GM21381 (cell line): ENCODE results near the gene IQSEC1.
"Not testable (repeated sequence)": the region's sequence is repeated elsewhere in the genome, so short reads cannot be mapped to it uniquely, and the experiment has no call there.

Experiments used
- ATAC-seq: cut with Tn5 transposase; IDR thresholded peaks from one replicate; pipeline ENCODE4 v1.9.1; 2021; ENCODE audit warnings: mild to moderate bottlenecking, moderate library complexity; ENCODE audit not compliant: unreplicated experiment

The IQSEC1 gene

GRCh38 chr3:12886106-12886679, 187.0 kb downstream of the IQSEC1 start:
- ATAC-seq, result no peak

- no peak for ATAC-seq
These were observed 187.7 kb downstream of the IQSEC1 start for GRCh38 chr3:12885583-12885930.

- no peak for ATAC-seq
These were observed 188.2 kb downstream of the IQSEC1 start for GRCh38 chr3:12884790-12885582.

GRCh38 chr3:12884186-12884680, 189.0 kb downstream of the IQSEC1 start:
- no peak for ATAC-seq

GRCh38 chr3:12882336-12883310, 190.6 kb downstream of the IQSEC1 start:
- no peak for ATAC-seq

- ATAC-seq, result peak; percentile 58
These were observed 191.4 kb downstream of the IQSEC1 start for GRCh38 chr3:12881858-12882257.

- no peak for ATAC-seq
These were observed 193.9 kb downstream of the IQSEC1 start for GRCh38 chr3:12879191-12879815.

GRCh38 chr3:12878758-12879157, 194.5 kb downstream of the IQSEC1 start:
- not testable (repeated sequence) for ATAC-seq

GRCh38 chr3:12878141-12878574, 195.1 kb downstream of the IQSEC1 start:
- ATAC-seq, result no peak

- ATAC-seq, result no peak
These were observed 196.2 kb downstream of the IQSEC1 start for GRCh38 chr3:12877040-12877439.

GRCh38 chr3:12875857-12876836, 197.1 kb downstream of the IQSEC1 start:
- ATAC-seq, result no peak

- no peak for ATAC-seq
These were observed 201.7 kb downstream of the IQSEC1 start for GRCh38 chr3:12871404-12871983.

- ATAC-seq, result no peak
These were observed 202.3 kb downstream of the IQSEC1 start for GRCh38 chr3:12870942-12871341.

- ATAC-seq, result peak; percentile 45
These were observed 204.1 kb downstream of the IQSEC1 start for GRCh38 chr3:12869035-12869621.

GRCh38 chr3:12868039-12869034, 204.9 kb downstream of the IQSEC1 start:
- peak; percentile 46 for ATAC-seq

- no peak for ATAC-seq
These were observed 206.4 kb downstream of the IQSEC1 start for GRCh38 chr3:12866836-12867235.

GRCh38 chr3:12865271-12865670, 208.0 kb downstream of the IQSEC1 start:
- ATAC-seq, result no peak

GRCh38 chr3:12862387-12862786, 210.8 kb downstream of the IQSEC1 start:
- ATAC-seq, result no peak
